ENCODE results near the gene SMPD3.
A peak's percentile ranks its signal among the peaks of the same experiment; 100 is the strongest.
"Not testable (repeated sequence)": the region's sequence is repeated elsewhere in the genome, so short reads cannot be mapped to it uniquely, and the experiment has no call there.

The SMPD3 gene

DNA sequence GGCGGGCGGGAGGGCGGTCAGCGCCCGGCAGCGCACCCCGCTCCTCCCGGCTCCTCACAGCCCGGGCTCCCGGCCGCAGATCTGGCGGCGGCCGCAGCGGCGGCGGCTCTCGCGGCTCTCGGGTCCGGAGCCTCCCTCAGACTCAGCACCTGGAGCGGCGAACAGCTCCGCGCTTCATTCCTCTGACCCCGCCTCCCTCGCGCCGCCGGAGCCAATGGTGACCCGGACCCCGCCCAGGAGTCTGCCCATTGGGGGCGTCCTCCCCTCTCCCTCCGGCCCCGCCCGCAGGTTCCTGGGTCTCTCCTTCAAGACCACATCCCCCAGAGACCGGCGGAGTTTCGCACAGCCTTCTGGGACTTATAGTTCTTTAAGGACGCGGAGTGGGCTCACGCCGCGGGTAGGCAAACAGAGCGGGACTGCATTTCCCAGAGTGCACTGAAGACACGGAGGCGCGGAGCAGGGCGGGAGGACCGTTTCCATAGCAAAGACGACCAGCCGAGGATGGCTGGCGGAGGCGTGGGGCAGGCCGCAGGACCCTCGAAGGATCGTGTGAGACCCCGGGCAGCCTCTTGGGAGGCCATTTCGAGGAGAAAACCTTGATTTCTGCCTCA is at the start of gene SMPD3:
SMPD3 (minus strand) TSS at position 149 of the 611 bp plus-strand sequence. CDS start 76,327 bp downstream, outside the sequence.
- peak; percentile 39 to 51 for DNase-seq

DNA sequence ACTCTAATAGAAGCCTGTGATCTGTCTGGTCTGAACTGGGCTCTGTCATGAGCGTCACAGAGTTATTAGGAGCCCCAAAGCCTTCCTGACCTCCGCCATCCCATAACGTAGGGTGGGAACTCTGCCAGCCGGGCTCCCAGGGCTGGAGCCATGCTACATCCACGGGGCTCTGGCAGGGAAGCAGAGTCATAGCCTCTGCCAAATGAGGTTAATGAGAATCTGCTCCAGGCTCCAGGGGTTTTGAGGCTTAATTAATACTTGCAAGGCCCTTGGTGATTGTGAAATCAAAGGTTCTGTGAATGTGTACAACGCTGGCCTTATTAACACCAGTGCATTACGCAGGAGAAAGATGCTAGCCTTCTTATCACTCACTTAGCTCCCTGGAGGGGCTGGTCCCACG is 48.4 kb upstream of the SMPD3 start:
- no peak for DNase-seq

DNA sequence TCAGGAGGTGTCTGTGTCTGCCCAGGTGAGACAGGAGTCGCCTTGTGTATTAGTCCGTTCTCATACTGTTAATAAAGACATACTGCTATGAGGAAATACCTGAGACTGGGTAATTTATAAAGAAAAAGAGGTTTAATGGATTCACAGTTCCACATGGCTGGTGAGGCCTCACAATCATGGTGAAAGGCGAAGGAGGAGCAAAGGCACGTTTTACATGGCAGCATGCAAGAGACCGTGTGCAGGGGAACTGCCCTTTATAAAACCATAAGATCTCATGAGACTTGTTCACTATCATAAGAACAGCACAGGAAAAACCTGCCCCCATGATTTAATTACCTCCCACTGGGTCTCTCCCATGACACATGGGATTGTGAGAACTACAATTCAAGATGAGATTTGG is 46.0 kb upstream of the SMPD3 start:
- DNase-seq: not testable (repeated sequence)

DNA sequence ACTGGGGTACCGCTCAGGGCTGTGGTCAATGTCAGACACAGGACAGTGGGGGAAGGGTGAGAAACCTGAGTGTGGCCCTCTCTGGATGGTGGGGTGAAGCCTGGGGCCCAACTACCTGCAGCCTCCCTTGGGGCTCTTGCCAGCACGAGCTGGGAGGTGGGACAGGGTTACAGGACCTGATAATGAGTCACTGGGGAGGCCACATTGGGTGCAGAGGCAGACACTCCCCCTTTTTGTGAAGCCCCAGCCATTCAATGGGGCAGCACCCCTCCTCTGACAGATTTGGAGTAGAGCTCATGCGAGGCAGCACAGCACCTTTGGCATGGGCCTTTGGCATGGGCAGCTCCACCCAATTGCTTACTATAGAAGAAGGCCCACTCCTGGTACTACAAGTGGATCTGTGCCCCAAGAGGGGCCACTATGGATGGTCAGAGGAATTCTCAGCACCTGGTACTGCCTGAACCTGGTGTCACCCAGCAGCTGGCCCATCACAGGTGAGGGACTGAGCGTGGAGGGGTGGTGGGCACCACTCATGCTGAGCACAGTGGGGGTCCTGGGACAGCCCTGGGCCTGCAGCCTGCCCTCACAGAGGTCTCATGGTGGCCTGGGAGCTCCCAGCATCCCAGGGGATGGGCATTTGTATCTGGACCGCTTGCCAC is 45.2 kb upstream of the SMPD3 start:
- no peak for DNase-seq

- no peak for DNase-seq
These were observed 44.5 kb upstream of the SMPD3 start for GRCh38 chr16:68492543-68493411.

- DNase-seq: no peak
These were observed 43.8 kb upstream of the SMPD3 start for GRCh38 chr16:68492151-68492542.

GRCh38 chr16:68491576-68491950 is 43.3 kb upstream of the SMPD3 start:
- DNase-seq: no peak

DNA sequence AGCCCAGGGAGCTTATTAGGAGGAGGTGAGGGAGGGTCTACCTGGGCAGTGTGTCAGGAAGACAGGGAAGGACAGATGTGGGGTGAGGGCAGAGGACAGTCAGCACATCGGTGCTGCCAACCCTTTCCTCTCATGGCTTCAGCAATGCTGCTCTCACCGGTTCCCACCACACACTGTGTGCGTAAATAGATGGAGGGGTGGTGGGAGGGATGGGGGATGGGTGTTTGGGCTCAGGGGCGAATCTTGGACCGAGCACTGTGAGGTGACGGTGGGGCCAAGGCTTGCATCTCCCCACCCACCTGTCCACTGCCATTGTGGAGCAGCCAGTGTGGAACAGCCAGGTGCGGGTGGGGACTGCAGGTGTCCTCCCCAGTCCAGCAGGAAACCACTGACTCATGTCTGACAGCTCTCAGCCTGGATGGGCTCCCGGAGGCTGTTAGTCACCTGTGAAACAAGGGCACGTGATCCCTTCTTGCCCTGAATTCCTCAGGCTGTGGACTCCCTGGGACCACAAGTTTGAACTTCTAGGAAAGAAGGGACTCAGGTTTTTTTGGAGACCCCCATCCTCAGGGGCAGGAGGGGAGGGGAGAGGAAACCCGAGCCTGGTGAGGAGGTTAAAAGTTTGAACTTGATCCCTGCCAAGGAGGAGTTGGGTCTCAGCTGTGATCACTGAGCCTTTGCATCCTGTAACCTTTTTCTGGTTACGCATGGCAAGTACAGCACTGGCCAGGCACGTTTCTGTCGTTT is 42.7 kb upstream of the SMPD3 start:
- DNase-seq: no peak

GRCh38 chr16:68490358-68490757 is 42.0 kb upstream of the SMPD3 start:
- no peak for DNase-seq

DNA sequence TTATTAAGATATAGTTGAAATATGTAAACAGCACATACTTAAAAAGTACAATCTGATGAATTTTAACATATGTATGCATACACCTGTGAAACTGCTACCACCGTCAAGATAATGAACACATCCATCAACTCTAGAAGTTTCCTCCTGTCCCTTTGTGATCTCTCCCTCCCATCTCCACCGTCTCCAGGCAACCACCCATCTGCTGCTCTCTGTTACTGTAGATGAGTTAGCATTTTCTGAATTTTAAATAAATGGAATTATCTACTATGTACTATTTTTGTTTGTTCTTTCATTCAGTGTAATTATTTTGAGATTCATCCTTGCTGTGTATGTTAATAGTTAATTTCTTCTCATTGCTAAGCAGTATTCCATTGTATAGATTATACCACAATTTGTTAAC is 40.2 kb upstream of the SMPD3 start:
- no peak for DNase-seq

DNA sequence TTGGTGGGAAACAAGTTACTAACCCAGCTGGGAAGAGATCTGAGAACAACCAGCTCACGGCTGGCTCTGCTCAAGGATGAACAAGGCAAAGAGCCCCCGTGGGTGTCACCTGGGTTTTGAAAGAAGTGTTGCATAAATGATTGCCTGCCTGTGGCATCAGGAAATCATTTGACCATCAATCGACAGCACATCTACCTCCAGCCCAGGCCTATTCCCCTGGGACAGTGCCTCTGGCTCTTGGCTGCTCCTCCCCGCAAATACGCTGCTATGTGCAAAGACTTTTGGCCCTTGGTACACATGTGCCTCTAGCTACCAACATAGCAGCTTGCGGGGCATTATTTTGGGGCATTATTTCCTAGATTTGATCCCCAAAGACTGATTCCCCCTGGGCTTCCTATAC is 39.4 kb upstream of the SMPD3 start:
- DNase-seq: no peak

DNA sequence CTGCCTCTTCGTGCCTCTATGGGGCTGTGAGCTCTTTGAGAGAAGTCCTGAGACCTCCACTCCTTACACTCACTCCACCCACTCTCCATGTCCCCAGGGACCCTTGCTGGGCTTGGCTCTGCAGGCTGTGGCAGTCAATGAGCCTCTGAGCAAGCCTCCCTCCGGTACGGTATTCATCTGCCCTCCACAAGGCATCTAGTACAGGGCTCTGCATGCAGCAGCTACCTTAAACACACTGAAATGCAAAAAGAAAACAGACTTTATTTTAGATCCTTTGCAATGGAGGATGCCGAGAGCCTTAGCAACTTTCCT is 38.9 kb upstream of the SMPD3 start:
- no peak for DNase-seq

GRCh38 chr16:68486502-68487202 is 38.3 kb upstream of the SMPD3 start:
- no peak for DNase-seq

DNA sequence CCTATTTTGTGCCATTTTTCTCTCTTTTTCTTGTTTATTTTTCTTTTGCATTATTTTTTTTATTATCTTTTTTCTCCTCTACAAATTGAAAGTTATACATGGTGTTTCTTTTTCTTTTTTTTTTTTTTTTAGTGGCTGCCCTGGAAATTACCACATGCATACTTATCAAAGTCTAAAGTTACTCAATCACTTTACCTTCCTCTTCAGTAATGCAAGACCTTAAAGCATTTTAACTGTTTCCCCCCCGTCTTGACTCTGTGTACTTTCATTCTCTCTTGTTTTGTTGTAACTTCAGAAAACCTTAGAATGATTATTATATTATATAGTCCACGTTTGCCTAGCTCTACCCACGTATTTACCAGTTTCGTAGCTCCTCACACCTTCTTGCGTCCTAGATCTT is 33.3 kb upstream of the SMPD3 start:
- DNase-seq: peak; percentile 24 to 49

DNA sequence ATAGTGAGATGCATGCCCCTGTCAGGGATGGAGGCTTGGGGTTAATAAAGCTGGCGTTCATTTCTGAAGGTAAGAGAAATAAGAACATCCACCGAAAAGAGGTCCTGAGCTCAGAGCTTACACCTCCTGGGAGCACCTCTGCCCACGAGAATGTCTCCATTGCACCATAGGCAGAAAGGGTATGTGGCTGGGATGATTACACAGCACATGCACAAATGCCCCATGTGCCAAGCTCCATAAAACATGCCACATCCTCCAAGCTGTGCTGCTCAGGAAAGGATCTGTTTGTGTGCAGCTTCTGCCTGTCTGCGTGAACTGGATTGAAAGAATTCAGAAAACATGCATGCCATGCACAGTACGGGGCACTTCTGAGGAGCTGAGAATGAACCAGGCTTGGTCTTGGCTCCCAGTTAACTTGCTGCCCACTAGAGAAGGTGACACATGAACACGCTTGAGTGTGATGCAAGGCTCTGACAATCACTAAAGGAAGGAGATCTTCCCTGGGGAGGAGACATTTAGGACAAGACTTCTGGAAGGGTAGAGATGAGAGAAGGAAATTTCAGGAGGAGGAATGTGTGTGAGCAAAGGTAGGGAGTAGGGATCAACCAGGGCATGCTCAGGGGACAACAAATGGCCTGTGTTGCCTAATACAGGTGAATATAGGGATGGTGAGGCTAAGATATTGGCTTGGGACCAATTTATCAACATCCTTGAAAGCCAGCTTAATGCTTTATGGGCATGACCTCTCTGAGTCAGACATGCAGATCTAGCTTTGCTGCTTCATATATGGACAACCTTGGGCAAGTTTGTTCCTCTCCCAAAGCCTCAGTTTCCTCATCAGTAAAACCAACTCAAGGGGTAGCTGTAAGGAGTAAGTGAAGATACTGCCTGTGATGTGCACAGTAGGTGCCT is 32.0 kb upstream of the SMPD3 start:
- no peak for DNase-seq

DNA sequence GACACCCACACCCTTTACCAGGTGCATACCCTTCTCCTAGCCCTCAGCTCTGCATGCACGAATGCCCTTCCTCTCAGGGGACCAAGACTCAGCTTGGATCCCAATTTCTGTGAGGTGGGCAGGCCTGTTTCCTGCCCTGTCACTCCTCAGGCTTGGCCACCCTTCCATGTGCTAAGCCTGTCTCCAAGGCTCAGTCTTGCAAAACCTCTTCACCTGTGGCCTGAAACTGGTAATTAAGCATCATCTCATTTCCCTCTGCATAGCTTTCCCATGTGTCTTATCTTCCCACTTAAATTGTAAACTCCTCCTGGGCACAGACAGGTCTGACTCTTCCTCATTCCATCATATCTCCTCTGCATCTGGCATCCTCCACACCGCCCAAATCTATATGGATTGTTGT is 31.0 kb upstream of the SMPD3 start:
- no peak for DNase-seq

GRCh38 chr16:68478526-68479250 is 30.4 kb upstream of the SMPD3 start:
- DNase-seq: no peak

- DNase-seq: no peak
These were observed 26.8 kb upstream of the SMPD3 start for GRCh38 chr16:68475071-68475470.

DNA sequence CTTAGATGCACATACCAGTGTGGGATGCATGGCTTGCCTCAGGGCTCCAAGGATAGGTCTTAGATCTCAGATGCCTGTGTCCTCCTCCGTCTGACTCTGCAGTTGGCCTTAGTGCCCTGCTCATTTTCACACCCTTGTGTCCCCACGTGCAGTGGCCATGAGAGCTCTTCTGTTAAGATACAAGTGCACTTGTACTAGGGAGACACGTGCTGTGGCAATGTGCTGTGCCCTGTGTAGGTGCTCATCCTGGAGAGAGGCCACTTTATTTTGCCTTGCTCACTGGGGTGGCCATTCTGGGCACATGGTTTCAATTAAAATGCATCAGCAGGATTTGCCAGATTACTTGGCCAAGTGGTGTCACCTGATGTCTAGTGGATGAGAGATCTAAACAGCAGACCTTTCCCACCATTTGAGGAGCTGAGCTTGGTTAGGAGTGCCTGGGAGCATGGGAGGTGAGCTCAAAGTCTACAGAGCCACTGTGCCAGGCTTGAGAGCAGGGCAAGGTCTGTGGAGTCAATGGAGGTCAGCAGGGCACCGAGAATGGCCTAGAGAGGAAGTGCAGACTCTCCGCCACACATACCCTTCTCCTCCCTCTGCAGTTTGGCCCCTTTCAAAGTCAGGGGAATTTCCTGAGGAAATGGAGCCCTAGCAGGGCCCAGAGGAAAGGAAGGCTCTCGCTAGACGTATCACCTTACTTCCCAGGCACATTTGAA is 25.2 kb upstream of the SMPD3 start:
- DNase-seq: no peak

GRCh38 chr16:68472581-68472980 is 24.3 kb upstream of the SMPD3 start:
- no peak for DNase-seq

Data from AML-193 (cell line).